ENCODE results near the gene DEPDC7.

The DEPDC7 gene

GRCh38 chr11:32990481-32990880, 25.2 kb upstream of the DEPDC7 start (continued):
- TF ChIP-seq ZBTB20 (tag by site-specific recombination; IDR thresholded peaks at IDR 0.05) = no peak
- no peak for TF ChIP-seq MYNN (tag by site-specific recombination; IDR thresholded peaks at IDR 0.05; ENCODE audit: borderline replicate concordance)
- TF ChIP-seq ZNF18 (tag by site-specific recombination; IDR thresholded peaks at IDR 0.05) = no peak
- peak; percentile 73 for TF ChIP-seq ZBTB11 (tag by site-specific recombination; conservative IDR thresholded peaks at IDR 0.05; ENCODE audit: low read depth)
- no peak for TF ChIP-seq ZNF157 (tag by site-specific recombination; IDR thresholded peaks at IDR 0.05)
- no peak for TF ChIP-seq ZNF16 (tag by site-specific recombination; IDR thresholded peaks at IDR 0.05; ENCODE audit: low read depth)
- no peak for TF ChIP-seq ZNF660 (tag by site-specific recombination; IDR thresholded peaks at IDR 0.05)
- TF ChIP-seq KLF9 (tag by site-specific recombination; IDR thresholded peaks at IDR 0.05; ENCODE audit: low read depth) = no peak
- TF ChIP-seq ZNF148 (tag by site-specific recombination; IDR thresholded peaks at IDR 0.05; ENCODE audit: borderline replicate concordance) = no peak
- 0 out of 2 replicates have a peak, but pooled peaks have one; percentile 32 for TF ChIP-seq ZNF664 (tag by site-specific recombination; IDR thresholded peaks at IDR 0.05)
- peak; percentile 61; the same call in 1 of the 2 replicates for TF ChIP-seq ZNF266 (tag by site-specific recombination; IDR thresholded peaks at IDR 0.05; ENCODE audit: low read depth)
- TF ChIP-seq ZNF10 (tag by site-specific recombination; IDR thresholded peaks at IDR 0.05) = no peak
- TF ChIP-seq ZNF639 (tag by site-specific recombination; IDR thresholded peaks at IDR 0.05) = no peak
- no peak for TF ChIP-seq HOXA7 (CRISPR knock-in tag; IDR thresholded peaks at IDR 0.05; ENCODE audit: borderline replicate concordance)
- TF ChIP-seq ZFP3 (tag by site-specific recombination; IDR thresholded peaks at IDR 0.05; ENCODE audit: low read depth) = no peak
- no peak for TF ChIP-seq ZNF549 (tag by site-specific recombination; IDR thresholded peaks at IDR 0.05)
- TF ChIP-seq ZNF837 (tag by site-specific recombination; IDR thresholded peaks at IDR 0.05) = no peak
- TF ChIP-seq ZNF548 (tag by site-specific recombination; IDR thresholded peaks at IDR 0.05) = no peak
- peak; percentile 88 for TF ChIP-seq ZNF426 (tag by site-specific recombination; IDR thresholded peaks at IDR 0.05)
- peak; percentile 93 for TF ChIP-seq ZNF394 (tag by site-specific recombination; IDR thresholded peaks at IDR 0.05; ENCODE audit: borderline replicate concordance)
- TF ChIP-seq ZXDB (tag by site-specific recombination; IDR thresholded peaks at IDR 0.05) = peak; percentile 50; the same call in 1 of the 2 replicates
- no peak for TF ChIP-seq ZNF585B (tag by site-specific recombination; IDR thresholded peaks at IDR 0.05)
- no peak for TF ChIP-seq ZNF488 (tag by site-specific recombination; IDR thresholded peaks at IDR 0.05)
- no peak for TF ChIP-seq ZNF37A (tag by site-specific recombination; IDR thresholded peaks at IDR 0.05)
- no peak for TF ChIP-seq ZNF155 (tag by site-specific recombination; IDR thresholded peaks at IDR 0.05)
- TF ChIP-seq PRDM1 (tag by site-specific recombination; IDR thresholded peaks at IDR 0.05) = no peak
- no peak for TF ChIP-seq ZNF544 (tag by site-specific recombination; IDR thresholded peaks at IDR 0.05)
- no peak for TF ChIP-seq ZNF48 (tag by site-specific recombination; IDR thresholded peaks at IDR 0.05)
- TF ChIP-seq ZNF324 (tag by site-specific recombination; IDR thresholded peaks at IDR 0.05) = no peak
- TF ChIP-seq ZNF596 (tag by site-specific recombination; IDR thresholded peaks at IDR 0.05) = no peak
- TF ChIP-seq ZNF433 (tag by site-specific recombination; IDR thresholded peaks at IDR 0.05; ENCODE audit: low read depth) = 0 out of 2 replicates have a peak, but pooled peaks have one; percentile 41
